Esophagus squamous epithelium (tissue), 5 donors: Measurements from ENCODE around the gene SLC9A8. TPM values are rescaled to one million over a fixed set of nuclear protein-coding genes. Genes with fewer than 3 reads are reported as not detected.

Experiments
- DNase-seq: peaks from one replicate; lab custom pipeline; 2025; lab: John Stamatoyannopoulos, UW
- H3K27ac ChIP-seq, 4 donors: fragments of 200-600 bp; sonication (generic); one replicate each; pipeline ENCODE4 v1.5.1; 2016 to 2019; ENCODE audit warnings: mild to moderate bottlenecking in 1 of 4
- H3K27me3 ChIP-seq, 4 donors: fragments of 200-600 bp; sonication (generic); 1 replicate in 3 of 4; 2 replicates in 1 of 4; pipeline versions ENCODE4 v1.5.1 to v1.6.0; 2017 to 2021; ENCODE audit warnings: antibody characterized with exemption in 1 of 4
- H3K36me3 ChIP-seq, 3 donors: fragments of 200-600 bp; sonication (generic); one replicate each; pipeline ENCODE4 v1.5.1; 2016 to 2019
- H3K4me1 ChIP-seq, 3 donors: fragments of 200-600 bp; sonication (generic); one replicate each; pipeline ENCODE4 v1.5.1; 2017 to 2019
- H3K4me3 ChIP-seq, 4 donors: fragments of 200-600 bp; sonication (generic); 1 replicate in 3 of 4; 2 replicates in 1 of 4; pipeline ENCODE4 v1.5.1; 2016 to 2019; ENCODE audit warnings: mild to moderate bottlenecking in 2 of 4, moderate library complexity in 1 of 4
- H3K9me3 ChIP-seq, 3 donors: fragments of 200-600 bp; sonication (generic); one replicate each; pipeline ENCODE4 v1.5.1; 2016 to 2019
- CTCF ChIP-seq, 6 experiments: fragments of 450-650 bp in 4 of 6; fragments of 200-600 bp in 2 of 6; sonication (generic) in 2 of 6; IDR thresholded peaks; one replicate each; pipeline ENCODE4 v1.5.1; 2016 to 2019; ENCODE audit warnings: antibody characterized with exemption in 6 of 6, mild to moderate bottlenecking in 4 of 6, moderate library complexity in 4 of 6
- POLR2A ChIP-seq, 4 donors: fragments of 450-650 bp; IDR thresholded peaks; one replicate each; pipeline ENCODE4 v1.6.1; 2017; ENCODE audit warnings: antibody characterized with exemption in 4 of 4, mild to moderate bottlenecking in 4 of 4, moderate library complexity in 3 of 4
- WGBS, 2 donors: methylation state at CpG; one replicate each; pipeline ENCODE4 v1.1.5; 2018; 5-methylcytosine and 5-hydroxymethylcytosine counted together
- intact Hi-C: fragments of 100-400 bp; cut with DNase I; formaldehyde crosslinking; loops from one replicate; pipeline ENCODE4 v1.15.0; 2022
- total RNA-seq, 4 donors: library from RNA; depleted of rRNA; stranded (reverse); fragments of >200 nt; gene quantifications; one replicate each; pipeline ENCODE4 v1.1.0, GENCODE V29; 2016
- donor health status: DM: yes; HTN: yes; CAD: no.

Gene SLC9A8
- total RNA-seq, 4 donors from 2014 or later = 11.5 to 14.1 (median 11.9) TPM

GRCh38 chr20:49787371-49788357 is 25.0 kb upstream of the SLC9A8 start:
- H3K27ac ChIP-seq = peak overlapping the region in 2 of 4 donors; percentile 17 to 47
- no peaks in the 10 kb centered on the region for H3K27me3 ChIP-seq
- no peaks in the 10 kb centered on the region for H3K36me3 ChIP-seq
- peaks cover 2 to 50% (median 7%) of the 10 kb centered on the region in 3 donors for H3K4me1 ChIP-seq
- peak in 1 of 6 experiments; percentile 4 for TF ChIP-seq CTCF (IDR thresholded peaks at IDR 0.05)
- TF ChIP-seq POLR2A (IDR thresholded peaks at IDR 0.05) = no peak
- no peak overlapping the region for H3K4me3 ChIP-seq
- DNase-seq = no peak
- no peaks in the 10 kb centered on the region for H3K9me3 ChIP-seq
- intact Hi-C loops = no loop called here
- 75 to 83% methylated on average over 9 of the region's 9 CpGs for WGBS, 2 donors

- no peak overlapping the region for H3K4me3 ChIP-seq
- peaks cover 7 to 56% (median 13%) of the 10 kb centered on the region in 3 donors for H3K4me1 ChIP-seq
- no peaks in the 10 kb centered on the region for H3K36me3 ChIP-seq
- H3K27ac ChIP-seq = peak overlapping the region; percentile 43 to 79 (median 64)
- no peaks in the 10 kb centered on the region for H3K9me3 ChIP-seq
- no peak for TF ChIP-seq CTCF (IDR thresholded peaks at IDR 0.05)
- no peak for TF ChIP-seq POLR2A (IDR thresholded peaks at IDR 0.05)
- no peaks in the 10 kb centered on the region for H3K27me3 ChIP-seq
- no peak for DNase-seq
- intact Hi-C loops = no loop called here
- 39 to 46% methylated on average over 9 of the region's 9 CpGs for WGBS, 2 donors
Measured at GRCh38 chr20:49790077-49790798, 22.4 kb upstream of the SLC9A8 start.

- TF ChIP-seq CTCF (IDR thresholded peaks at IDR 0.05) = no peak
- TF ChIP-seq POLR2A (IDR thresholded peaks at IDR 0.05) = no peak
- peak overlapping the region in 3 of 4 donors; percentile 34 to 79 (median 75) for H3K27ac ChIP-seq
- DNase-seq = no peak
- peaks cover 7 to 48% (median 13%) of the 10 kb centered on the region in 3 donors for H3K4me1 ChIP-seq
- no peak overlapping the region for H3K4me3 ChIP-seq
- no peaks in the 10 kb centered on the region for H3K36me3 ChIP-seq
- H3K9me3 ChIP-seq = no peaks in the 10 kb centered on the region
- intact Hi-C loops = no loop called here
- no peaks in the 10 kb centered on the region for H3K27me3 ChIP-seq
- 65% methylated on average over 2 of the region's 2 CpGs; no CpG with 5 or more reads in 1 of the 2 donors for WGBS, 2 donors
Measured at GRCh38 chr20:49791165-49791564, 21.5 kb upstream of the SLC9A8 start.

GRCh38 chr20:49792006-49792405 is 20.6 kb upstream of the SLC9A8 start:
- H3K27me3 ChIP-seq = no peaks in the 10 kb centered on the region

More at GRCh38 chr20:49792006-49792405, 20.6 kb upstream of the SLC9A8 start:
- Histone ChIP-seq H3K4me1 (peaks cover 7 to 39% (median 13%) of the 10 kb centered on the region in 3 donors), H3K27ac (no peak overlapping the region), H3K4me3 (no peak overlapping the region), H3K9me3 (no peaks in the 10 kb centered on the region), H3K36me3 (no peaks in the 10 kb centered on the region)
- WGBS, 2 donors = 81 to 100% methylated on average over 1 of the region's 1 CpG
- intact Hi-C loops = no loop called here
- DNase-seq = no peak
- TF ChIP-seq CTCF (IDR thresholded peaks at IDR 0.05) (no peak), POLR2A (IDR thresholded peaks at IDR 0.05) (no peak)
